Liver (tissue), 2 donors: ENCODE measurements around the gene PMFBP1.

ENCODE experiments used
- ATF3 ChIP-seq: IDR thresholded peaks from 2 replicates; pipeline ENCODE4 v1.6.1; 2016; ENCODE audit warnings: antibody characterized with exemption
- MAX ChIP-seq: IDR thresholded peaks from 2 replicates; pipeline ENCODE4 v1.6.1; 2016; ENCODE audit warnings: antibody characterized with exemption
- donor health status: healthy.

GRCh38 chr16:72203401-72203800 lies 31.4 kb upstream of the PMFBP1 start:
- TF ChIP-seq ATF3 = no peak
- no peak for TF ChIP-seq MAX
